Fibroblast of mammary gland (primary cell): ENCODE measurements around the gene RNF11.
"Not testable (repeated sequence)": the region's sequence is repeated elsewhere in the genome, so short reads cannot be mapped to it uniquely, and the experiment has no call there.

Experiments
- DNase-seq: peaks from one replicate; pipeline ENCODE4 v3.0.0-alpha.2; 2010; ENCODE audit warnings: low read depth
- H3K4me3 ChIP-seq: 2 replicates; pipeline ENCODE4 v1.5.1; 2011; ENCODE audit warnings: low read depth, mild to moderate bottlenecking, low read length, moderate library complexity; ENCODE audit not compliant: control insufficient read depth
- CTCF ChIP-seq: conservative IDR thresholded peaks from 2 replicates; pipeline ENCODE4 v1.5.1; 2011; ENCODE audit warnings: low read depth, low read length, inconsistent platforms; ENCODE audit not compliant: control insufficient read depth, insufficient read depth

RNF11 gene

GRCh38 chr1:51247022-51247421 lies 10.9 kb downstream of the RNF11 start:
- DNase-seq, result no peak
- no peak for TF ChIP-seq CTCF

GRCh38 chr1:51247499-51247898 lies 11.4 kb downstream of the RNF11 start:
- DNase-seq, result no peak

More at GRCh38 chr1:51247022-51247421, 10.9 kb downstream of the RNF11 start:
- no peak overlapping the region for H3K4me3 ChIP-seq

GRCh38 chr1:51249445-51249844 lies 13.4 kb downstream of the RNF11 start:
- no peak for DNase-seq
- TF ChIP-seq CTCF, result no peak
- no peak overlapping the region for H3K4me3 ChIP-seq

More at GRCh38 chr1:51247499-51247898, 11.4 kb downstream of the RNF11 start:
- no peak for TF ChIP-seq CTCF
- no peak overlapping the region for H3K4me3 ChIP-seq

GRCh38 chr1:51250729-51251128 lies 14.7 kb downstream of the RNF11 start:
- not testable (repeated sequence) for DNase-seq, H3K4me3 ChIP-seq

- DNase-seq, H3K4me3 ChIP-seq: not testable (repeated sequence)
Measured at GRCh38 chr1:51251165-51251564, 15.1 kb downstream of the RNF11 start.

GRCh38 chr1:51252366-51252765 lies 16.3 kb downstream of the RNF11 start:
- TF ChIP-seq CTCF, result no peak
- no peak overlapping the region for H3K4me3 ChIP-seq
- no peak for DNase-seq

- no peak overlapping the region for H3K4me3 ChIP-seq
- TF ChIP-seq CTCF, result no peak
- DNase-seq, result peak; percentile 66
Measured at GRCh38 chr1:51253691-51254090, 17.6 kb downstream of the RNF11 start.

GRCh38 chr1:51255331-51255730 lies 19.3 kb downstream of the RNF11 start:
- DNase-seq, result peak; percentile 15
- H3K4me3 ChIP-seq, result no peak overlapping the region
- no peak for TF ChIP-seq CTCF
